GM12891 (cell line): ENCODE data around the gene FBXO31.

Experiments
- POLR2AphosphoS5 ChIP-seq: IDR thresholded peaks from 2 replicates; pipeline ENCODE4 v1.6.1; 2011; ENCODE audit warnings: low read depth, low read length, control low read depth
- TAF1 ChIP-seq: IDR thresholded peaks from 2 replicates; pipeline ENCODE4 v1.6.1; 2011; ENCODE audit warnings: low read depth, low read length, control low read depth

GRCh38 chr16:87382023-87382785 lies 1.4 kb downstream of the FBXO31 start:
- TF ChIP-seq POLR2AphosphoS5 (no peak), TAF1 (no peak)
